Choroid plexus epithelial cell (primary cell): ENCODE measurements around the gene CEP97.
A peak's percentile ranks its signal among the peaks of the same experiment; 100 is the strongest.
"Not testable (repeated sequence)": the region's sequence is repeated elsewhere in the genome, so short reads cannot be mapped to it uniquely, and the experiment has no call there.

ENCODE experiments used
- DNase-seq: peaks from one replicate; pipeline ENCODE4 v3.0.0-alpha.2; 2010; ENCODE audit warnings: low read depth
- H3K4me3 ChIP-seq: 2 replicates; pipeline ENCODE4 v1.5.1; 2011; ENCODE audit warnings: low read depth, mild to moderate bottlenecking, control low read depth, low read length, moderate library complexity
- CTCF ChIP-seq: conservative IDR thresholded peaks from 2 replicates; pipeline ENCODE4 v1.5.1; 2011; ENCODE audit warnings: low read depth, mild to moderate bottlenecking, control low read depth, inconsistent platforms, low read length, moderate library complexity

CEP97 gene

GRCh38 chr3:101724329-101725193 is at the start of gene CEP97:
CEP97 (plus strand) TSS chr3:101724614; CDS start chr3:101724677, 63 bp downstream.
- peak; percentile 96 for DNase-seq
- TF ChIP-seq CTCF = no peak
- H3K4me3 ChIP-seq = peak within 1 kb of the TSS; percentile 84

GRCh38 chr3:101675709-101676215 is 48.7 kb upstream of the CEP97 start:
- H3K4me3 ChIP-seq = peak overlapping the region; percentile 99
- DNase-seq = peak; percentile 13
- TF ChIP-seq CTCF = no peak

- TF ChIP-seq CTCF = no peak
- H3K4me3 ChIP-seq = peak overlapping the region; percentile 99
- peak; percentile 98 for DNase-seq
Observed at GRCh38 chr3:101676216-101676764, 48.1 kb upstream of the CEP97 start.

- H3K4me3 ChIP-seq = peak within 1 kb of the TSS; percentile 99
- peak; percentile 68 for TF ChIP-seq CTCF
- peak; percentile 100 for DNase-seq
Observed at GRCh38 chr3:101676765-101677435, 47.5 kb upstream of the CEP97 start, which contains the start of gene ZBTB11. ZBTB11 (minus strand) TSS chr3:101677132; CDS start chr3:101676914, 218 bp downstream.

- no peak for DNase-seq
- TF ChIP-seq CTCF = no peak
- peak overlapping the region; percentile 50 for H3K4me3 ChIP-seq
Observed at GRCh38 chr3:101677436-101678286, 46.8 kb upstream of the CEP97 start.

- H3K4me3 ChIP-seq, DNase-seq: not testable (repeated sequence)
Observed at GRCh38 chr3:101678837-101679236, 45.6 kb upstream of the CEP97 start.
